Loucy (cell line): Measurements from ENCODE around the gene MBP.

Experiments used
- H2AFZ ChIP-seq: fragments of 200-600 bp; sonication (generic); 2 replicates; pipeline ENCODE4 v1.6.0; 2016; ENCODE audit warnings: antibody characterized with exemption, mild to moderate bottlenecking, low read length, moderate library complexity
- H3F3A ChIP-seq: fragments of 200-600 bp; 2 replicates; pipeline ENCODE4 v1.6.0; 2016; ENCODE audit warnings: antibody characterized with exemption, low read depth, mild to moderate bottlenecking
- H3K27me3 ChIP-seq: fragments of 200-600 bp; sonication (generic); 2 replicates; pipeline ENCODE4 v1.6.1; 2014; ENCODE audit warnings: low read length, mild to moderate bottlenecking; ENCODE audit not compliant: insufficient read depth, poor library complexity, severe bottlenecking
- H3K36me3 ChIP-seq: fragments of 200-600 bp; sonication (generic); 2 replicates; pipeline ENCODE4 v1.6.1; 2016; ENCODE audit warnings: low read length; ENCODE audit not compliant: insufficient read depth
- H3K4me1 ChIP-seq: fragments of 200-600 bp; sonication (generic); 2 replicates; pipeline ENCODE4 v1.5.1; 2014; ENCODE audit warnings: low read length, mild to moderate bottlenecking; ENCODE audit not compliant: insufficient read depth, poor library complexity, severe bottlenecking
- H3K4me2 ChIP-seq: fragments of 200-600 bp; sonication (generic); 2 replicates; pipeline ENCODE4 v1.6.0; 2014; ENCODE audit warnings: antibody characterized with exemption, low read length, low read depth, mild to moderate bottlenecking; ENCODE audit not compliant: poor library complexity, severe bottlenecking
- H3K4me3 ChIP-seq: fragments of 200-600 bp; sonication (generic); 2 replicates; pipeline ENCODE4 v1.5.1; 2014; ENCODE audit warnings: low read length, mild to moderate bottlenecking, mixed read lengths; ENCODE audit not compliant: poor library complexity, severe bottlenecking
- H3K79me2 ChIP-seq: fragments of 200-600 bp; sonication (generic); 2 replicates; pipeline ENCODE4 v1.6.1; 2014; ENCODE audit warnings: low read length; ENCODE audit not compliant: insufficient read depth
- H3K9ac ChIP-seq: fragments of 200-600 bp; sonication (generic); 2 replicates; pipeline ENCODE4 v1.6.0; 2014; ENCODE audit warnings: mild to moderate bottlenecking, low read depth, low read length, moderate library complexity; ENCODE audit not compliant: poor library complexity, severe bottlenecking
- H3K9me2 ChIP-seq: fragments of 200-600 bp; sonication (generic); replicated peaks from 2 replicates; pipeline ENCODE4 v1.6.1; 2016; ENCODE audit warnings: low read depth, low read length, mixed read lengths
- H3K9me3 ChIP-seq: fragments of 200-600 bp; sonication (generic); 2 replicates; pipeline ENCODE4 v1.6.1; 2014; ENCODE audit warnings: mild to moderate bottlenecking, antibody characterized with exemption, low read length, low read depth; ENCODE audit not compliant: insufficient read depth
- H4K20me1 ChIP-seq: fragments of 200-600 bp; sonication (generic); 2 replicates; pipeline ENCODE4 v1.6.0; 2014; ENCODE audit warnings: antibody characterized with exemption, low read length, mild to moderate bottlenecking; ENCODE audit not compliant: insufficient read depth, poor library complexity, severe bottlenecking
- EZH2phosphoT487 ChIP-seq: fragments of 200-600 bp; IDR thresholded peaks from 2 replicates; pipeline ENCODE4 v1.6.1; 2018; ENCODE audit warnings: antibody characterized with exemption, mild to moderate bottlenecking, moderate library complexity, borderline replicate concordance
- TF ChIP-seq, protein P1 (sequence below): fragments of 200-600 bp; sonication (generic); conservative IDR thresholded peaks from 2 replicates; pipeline ENCODE4 v1.5.1; 2014; ENCODE audit warnings: mild to moderate bottlenecking, antibody characterized with exemption, low read length

Gene MBP

DNA sequence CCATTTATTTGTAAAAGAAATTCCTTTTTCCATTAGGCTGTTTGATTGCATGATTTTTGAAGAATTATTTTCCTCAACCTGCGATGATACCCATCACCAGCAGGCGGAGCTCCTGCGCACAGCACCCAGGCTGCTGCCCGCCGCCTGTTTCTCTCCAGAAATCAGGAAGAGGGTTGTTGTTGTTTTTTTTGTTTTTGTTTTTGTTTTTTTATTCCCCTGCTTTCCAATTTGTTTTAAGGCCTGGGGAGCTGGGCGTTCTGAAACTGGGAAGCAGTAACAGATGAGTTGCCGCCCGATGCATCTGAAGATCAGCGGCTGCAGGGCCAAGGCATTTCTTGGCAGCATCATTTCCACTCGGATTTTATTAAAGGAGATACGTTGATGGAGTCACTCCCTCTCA is 132.1 kb downstream of the MBP start:
- Histone ChIP-seq H3K4me2 (peak overlapping the region; percentile 47), H2AFZ (peak overlapping the region; percentile 86), H3K4me3 (no peak overlapping the region)

DNA sequence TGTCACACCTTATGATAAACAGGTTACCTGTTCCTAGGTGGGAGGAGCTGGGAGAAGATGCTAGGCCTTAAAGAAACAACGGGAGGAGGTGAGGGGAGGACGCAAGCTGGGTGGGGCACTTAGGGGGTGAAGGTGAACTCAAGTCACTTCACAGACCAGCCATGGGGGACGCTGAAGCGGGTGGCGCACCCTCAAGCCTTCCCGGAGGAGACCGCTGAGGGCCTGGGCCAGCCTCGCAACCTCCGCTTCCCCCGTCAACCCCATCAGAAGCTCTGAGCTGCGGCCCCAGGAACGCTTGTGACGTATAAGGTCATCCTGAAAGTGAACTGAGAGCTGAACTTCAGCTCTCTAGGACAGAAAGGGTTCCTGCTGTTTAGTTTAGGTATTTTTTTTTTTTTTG is 133.5 kb downstream of the MBP start:
- H3K9me3 ChIP-seq: no peaks in the 10 kb centered on the region
- no peak overlapping the region for H2AFZ ChIP-seq
- peaks cover 56% of the 10 kb centered on the region for H3K4me1 ChIP-seq
- TF ChIP-seq, protein P1, sequence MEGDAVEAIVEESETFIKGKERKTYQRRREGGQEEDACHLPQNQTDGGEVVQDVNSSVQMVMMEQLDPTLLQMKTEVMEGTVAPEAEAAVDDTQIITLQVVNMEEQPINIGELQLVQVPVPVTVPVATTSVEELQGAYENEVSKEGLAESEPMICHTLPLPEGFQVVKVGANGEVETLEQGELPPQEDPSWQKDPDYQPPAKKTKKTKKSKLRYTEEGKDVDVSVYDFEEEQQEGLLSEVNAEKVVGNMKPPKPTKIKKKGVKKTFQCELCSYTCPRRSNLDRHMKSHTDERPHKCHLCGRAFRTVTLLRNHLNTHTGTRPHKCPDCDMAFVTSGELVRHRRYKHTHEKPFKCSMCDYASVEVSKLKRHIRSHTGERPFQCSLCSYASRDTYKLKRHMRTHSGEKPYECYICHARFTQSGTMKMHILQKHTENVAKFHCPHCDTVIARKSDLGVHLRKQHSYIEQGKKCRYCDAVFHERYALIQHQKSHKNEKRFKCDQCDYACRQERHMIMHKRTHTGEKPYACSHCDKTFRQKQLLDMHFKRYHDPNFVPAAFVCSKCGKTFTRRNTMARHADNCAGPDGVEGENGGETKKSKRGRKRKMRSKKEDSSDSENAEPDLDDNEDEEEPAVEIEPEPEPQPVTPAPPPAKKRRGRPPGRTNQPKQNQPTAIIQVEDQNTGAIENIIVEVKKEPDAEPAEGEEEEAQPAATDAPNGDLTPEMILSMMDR: no peak
- no peak for TF ChIP-seq EZH2phosphoT487
- no peaks in the 10 kb centered on the region for H3K27me3 ChIP-seq
- no peaks in the 10 kb centered on the region for H3K79me2 ChIP-seq
- H3K36me3 ChIP-seq: no peaks in the 10 kb centered on the region
- 0 out of 2 replicates have a peak, but pooled peaks cover 5% of the 10 kb centered on the region for H3F3A ChIP-seq
- no peak overlapping the region for H3K9ac ChIP-seq
- H3K4me3 ChIP-seq: no peak overlapping the region
- no peak overlapping the region for H3K4me2 ChIP-seq
- H3K9me2 ChIP-seq: no peaks in the 10 kb centered on the region
- no peaks in the 10 kb centered on the region for H4K20me1 ChIP-seq

More for the DNA sequence above, 132.1 kb downstream of the MBP start:
- peak overlapping the region; percentile 47 for H3K9ac ChIP-seq
- peaks cover 66% of the 10 kb centered on the region for H3K4me1 ChIP-seq
- H3K36me3 ChIP-seq: no peaks in the 10 kb centered on the region
- no peaks in the 10 kb centered on the region for H3K9me2 ChIP-seq
- no peaks in the 10 kb centered on the region for H3K79me2 ChIP-seq
- 0 out of 2 replicates have a peak, but pooled peaks cover 5% of the 10 kb centered on the region for H3F3A ChIP-seq
- no peaks in the 10 kb centered on the region for H4K20me1 ChIP-seq
- TF ChIP-seq, protein P1: peak; percentile 100
- no peak for TF ChIP-seq EZH2phosphoT487
- H3K27me3 ChIP-seq: no peaks in the 10 kb centered on the region
- H3K9me3 ChIP-seq: no peaks in the 10 kb centered on the region

DNA sequence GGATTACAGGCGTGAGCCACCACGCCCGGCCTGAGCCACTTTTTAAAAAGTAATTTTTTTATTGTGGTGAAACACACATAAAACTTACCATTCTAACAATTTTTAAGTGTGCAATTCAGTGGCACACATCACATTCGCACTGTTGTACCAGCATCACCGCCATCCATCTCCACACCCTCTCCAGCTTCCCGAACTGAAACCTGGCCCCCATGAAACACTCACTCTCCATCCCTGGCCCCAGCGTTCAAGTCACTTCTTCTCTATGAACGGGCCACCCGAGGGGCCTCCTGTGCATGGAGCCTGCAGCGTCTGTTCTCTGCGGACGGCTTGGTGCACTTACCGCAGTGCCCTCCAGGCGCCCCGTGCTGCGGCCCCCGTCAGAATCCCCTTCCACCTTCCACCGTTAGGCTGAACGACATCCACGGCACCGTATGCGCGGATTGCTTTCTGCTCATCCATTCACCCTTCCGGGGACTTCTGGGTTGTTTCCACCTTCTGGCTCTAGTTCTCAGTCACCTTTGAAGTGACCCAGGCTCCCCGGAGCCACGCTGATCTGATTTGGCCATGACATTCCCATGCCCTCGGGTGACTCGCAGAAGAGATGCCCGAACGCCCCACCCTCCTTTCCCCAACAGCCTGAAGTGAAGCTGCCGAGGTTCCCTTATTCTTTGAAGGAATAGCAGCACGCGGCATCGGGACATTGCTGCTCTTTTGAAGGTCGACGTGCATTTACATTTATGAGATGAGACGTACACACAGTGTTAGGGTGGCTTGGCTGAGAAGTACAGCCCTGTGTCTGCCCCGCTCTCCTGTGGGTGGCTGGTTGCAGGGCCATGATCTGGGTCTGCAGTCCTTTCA is 134.4 kb downstream of the MBP start:
- Histone ChIP-seq H3K9me3 (no peaks in the 10 kb centered on the region), H3K36me3 (no peaks in the 10 kb centered on the region), H2AFZ (no peak overlapping the region), H3K4me1 (peaks cover 47% of the 10 kb centered on the region), H3K4me3 (no peak overlapping the region), H3K79me2 (no peaks in the 10 kb centered on the region), H3F3A (0 out of 2 replicates have a peak, but pooled peaks cover 3% of the 10 kb centered on the region), H4K20me1 (no peaks in the 10 kb centered on the region), H3K27me3 (no peaks in the 10 kb centered on the region), H3K9me2 (no peaks in the 10 kb centered on the region), H3K4me2 (no peak overlapping the region), H3K9ac (no peak overlapping the region)
- TF ChIP-seq EZH2phosphoT487: no peak
- TF ChIP-seq, protein P1: no peak
